Stimulated activated naive B cell treated with anti-CD40 and anti-IgM and Interleukin-4, amounts not matched to agents 10 μg/mL and 1 μg/mL and 100 μg/mL, for 72 hours (primary cell): Measurements from ENCODE around the gene CUL5.

Source experiments
- ATAC-seq, 2 donors: fragments of 150-1000 bp; cut with Tn5 transposase; replicated peaks; 2 replicates each; pipeline ENCODE4 v1.10.0; 2021; ENCODE audit warnings: moderate library complexity in 1 of 2
- DNase-seq: peaks from one replicate; pipeline ENCODE4 v3.0.0; 2021
- H3K27ac Mint-ChIP-seq: one replicate; pipeline ENCODE4 v1.8.0; 2022; ENCODE audit warnings: mild to moderate bottlenecking, mixed read lengths
- H3K27me3 Mint-ChIP-seq, 2 donors: one replicate each; pipeline ENCODE4 v1.8.0; 2022; ENCODE audit warnings: mixed read lengths in 2 of 2
- H3K36me3 Mint-ChIP-seq, 2 donors: one replicate each; pipeline ENCODE4 v1.8.0; 2022; ENCODE audit warnings: mixed read lengths in 2 of 2, mild to moderate bottlenecking in 1 of 2
- H3K4me1 Mint-ChIP-seq, 2 donors: one replicate each; pipeline ENCODE4 v1.8.0; 2022; ENCODE audit warnings: mixed read lengths in 2 of 2, mild to moderate bottlenecking in 1 of 2
- H3K4me3 Mint-ChIP-seq, 2 donors: one replicate each; pipeline ENCODE4 v1.8.0; 2022; ENCODE audit warnings: mild to moderate bottlenecking in 2 of 2, mixed read lengths in 2 of 2, moderate library complexity in 1 of 2
- H3K9me3 Mint-ChIP-seq, 2 donors: one replicate each; pipeline ENCODE4 v1.8.0; 2022; ENCODE audit warnings: mixed read lengths in 2 of 2, mild to moderate bottlenecking in 1 of 2

Gene CUL5

DNA sequence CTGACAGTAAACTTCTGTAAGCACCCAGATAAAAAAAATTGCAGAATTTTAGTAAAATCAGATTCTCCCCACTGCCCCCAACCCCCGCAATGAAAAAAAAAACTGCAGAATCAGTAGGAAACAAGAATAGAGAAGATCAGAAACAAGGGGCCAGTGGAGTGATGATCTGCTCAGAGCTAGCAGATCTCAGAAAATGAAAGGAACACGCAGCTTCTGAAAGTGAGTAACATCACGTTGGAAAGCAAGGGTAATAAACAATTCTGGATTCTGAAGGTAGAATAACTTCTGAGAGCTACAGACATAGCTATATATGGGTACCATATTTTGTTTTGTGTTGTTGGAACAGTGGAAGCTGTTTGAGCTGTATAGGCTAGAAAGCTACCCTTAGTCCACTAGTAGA lies 135.9 kb downstream of the CUL5 start:
- no peak for ATAC-seq
- no peaks in the 10 kb centered on the region for H3K9me3 Mint-ChIP-seq
- no peak overlapping the region for H3K27ac Mint-ChIP-seq
- no peak overlapping the region for H3K4me3 Mint-ChIP-seq
- H3K4me1 Mint-ChIP-seq = no peaks in the 10 kb centered on the region
- no peak for DNase-seq
- peaks cover 39 to 58% of the 10 kb centered on the region in 2 donors for H3K36me3 Mint-ChIP-seq
- no peaks in the 10 kb centered on the region for H3K27me3 Mint-ChIP-seq

DNA sequence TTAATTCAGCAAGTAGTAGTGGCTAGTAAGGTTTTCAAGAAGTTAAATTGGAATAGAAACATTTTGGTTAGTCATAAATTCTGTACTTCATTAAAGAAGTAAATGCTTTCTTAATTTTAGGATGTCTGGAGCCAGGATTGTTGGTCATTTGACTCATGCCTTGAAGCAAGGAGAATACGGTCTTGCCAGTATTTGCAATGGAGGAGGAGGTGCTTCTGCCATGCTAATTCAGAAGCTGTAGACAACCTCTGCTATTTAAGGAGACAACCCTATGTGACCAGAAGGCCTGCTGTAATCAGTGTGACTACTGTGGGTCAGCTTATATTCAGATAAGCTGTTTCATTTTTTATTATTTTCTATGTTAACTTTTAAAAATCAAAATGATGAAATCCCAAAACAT lies 138.5 kb downstream of the CUL5 start:
- Mint-ChIP-seq H3K9me3 (no peaks in the 10 kb centered on the region), H3K27ac (no peak overlapping the region), H3K36me3 (peaks cover 44 to 61% of the 10 kb centered on the region in 2 donors), H3K4me3 (no peak overlapping the region), H3K27me3 (no peaks in the 10 kb centered on the region), H3K4me1 (no peaks in the 10 kb centered on the region)
- DNase-seq = no peak
- ATAC-seq = no peak

DNA sequence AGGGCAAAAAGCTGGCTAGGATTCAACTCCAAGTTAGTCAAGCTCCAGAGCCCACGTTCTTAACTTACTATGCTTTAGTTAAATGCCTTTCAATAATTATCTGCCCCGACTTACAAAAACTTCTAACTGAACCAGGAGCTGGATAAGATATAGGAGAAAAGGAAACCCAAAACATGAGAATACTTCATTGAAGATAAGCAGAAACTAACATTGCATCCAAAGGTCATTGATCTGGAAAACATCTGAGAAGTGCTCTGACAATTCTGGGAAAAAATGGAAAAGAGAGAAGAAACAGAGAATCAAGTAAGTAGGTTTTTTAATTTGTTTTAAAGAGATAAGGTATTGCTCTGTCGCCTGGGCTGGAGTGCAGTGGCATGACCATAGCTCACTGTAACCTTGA lies 139.9 kb downstream of the CUL5 start:
- no peak for DNase-seq
- Mint-ChIP-seq H3K27ac (no peak overlapping the region), H3K27me3 (no peaks in the 10 kb centered on the region), H3K4me1 (no peaks in the 10 kb centered on the region), H3K4me3 (no peak overlapping the region), H3K9me3 (no peaks in the 10 kb centered on the region), H3K36me3 (peaks cover 44 to 61% of the 10 kb centered on the region in 2 donors)
- ATAC-seq = no peak

- Mint-ChIP-seq H3K27ac (no peak overlapping the region), H3K36me3 (peaks cover 21 to 34% of the 10 kb centered on the region in 2 donors), H3K4me3 (no peak overlapping the region), H3K27me3 (no peaks in the 10 kb centered on the region), H3K4me1 (no peaks in the 10 kb centered on the region), H3K9me3 (no peaks in the 10 kb centered on the region)
- DNase-seq (no peak), ATAC-seq (no peak)
These were observed 145.9 kb downstream of the CUL5 start for GRCh38 chr11:108154591-108154990.
